Upper lobe of left lung (tissue), 4 donors: ENCODE measurements around the gene RAC3.

Experiments used
- POLR2AphosphoS5 ChIP-seq, 2 donors: sonication (generic); formaldehyde crosslinking; IDR thresholded peaks; one replicate each; pipeline ENCODE4 v1.5.1; 2017; ENCODE audit warnings: antibody characterized with exemption in 2 of 2
- TF ChIP-seq, protein P1 (sequence below), 6 experiments: fragments of 450-650 bp in 4 of 6; fragments of 200-600 bp in 2 of 6; sonication (generic) in 2 of 6; IDR thresholded peaks; one replicate each; pipeline ENCODE4 v1.5.1; 2016 to 2019; ENCODE audit warnings: antibody characterized with exemption in 6 of 6

DNA sequence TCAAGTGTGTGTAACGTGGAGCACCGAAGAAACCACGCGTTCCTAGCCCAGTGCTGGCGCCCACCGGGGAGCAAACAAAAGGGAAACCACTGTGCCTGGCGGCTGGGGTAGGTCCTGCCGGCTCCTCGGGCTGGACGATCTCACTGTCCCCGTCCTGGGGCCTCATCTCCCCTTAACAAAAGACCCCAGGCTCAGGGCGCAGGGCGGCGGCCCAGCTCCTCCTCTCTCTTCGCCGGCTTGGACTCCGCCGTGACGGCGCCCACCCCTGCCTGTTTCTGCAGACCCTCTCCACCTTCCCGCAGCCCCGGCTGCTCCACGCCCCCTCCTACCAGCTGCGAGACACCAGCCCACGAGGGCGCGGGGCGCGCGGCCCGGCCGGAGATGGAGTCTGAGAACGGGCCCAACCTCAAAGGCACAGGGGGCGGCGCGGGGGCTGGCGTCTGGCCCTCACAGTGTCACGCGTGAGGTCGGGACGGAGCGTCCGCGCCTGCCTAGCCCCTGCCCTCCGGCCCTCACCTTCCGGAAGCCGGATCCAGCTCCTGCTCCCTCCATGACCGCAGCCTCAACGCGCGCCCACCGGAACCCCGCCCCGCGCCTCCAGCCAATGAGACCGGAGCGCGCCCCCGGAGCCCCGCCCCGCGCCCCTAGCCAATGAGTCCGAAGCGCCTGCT is 9.0 kb upstream of the RAC3 start, which contains the start of gene CENPX:
- peak in 1 of 2 donors; percentile 18 for TF ChIP-seq POLR2AphosphoS5 (IDR thresholded peaks at IDR 0.05)
- TF ChIP-seq, protein P1, sequence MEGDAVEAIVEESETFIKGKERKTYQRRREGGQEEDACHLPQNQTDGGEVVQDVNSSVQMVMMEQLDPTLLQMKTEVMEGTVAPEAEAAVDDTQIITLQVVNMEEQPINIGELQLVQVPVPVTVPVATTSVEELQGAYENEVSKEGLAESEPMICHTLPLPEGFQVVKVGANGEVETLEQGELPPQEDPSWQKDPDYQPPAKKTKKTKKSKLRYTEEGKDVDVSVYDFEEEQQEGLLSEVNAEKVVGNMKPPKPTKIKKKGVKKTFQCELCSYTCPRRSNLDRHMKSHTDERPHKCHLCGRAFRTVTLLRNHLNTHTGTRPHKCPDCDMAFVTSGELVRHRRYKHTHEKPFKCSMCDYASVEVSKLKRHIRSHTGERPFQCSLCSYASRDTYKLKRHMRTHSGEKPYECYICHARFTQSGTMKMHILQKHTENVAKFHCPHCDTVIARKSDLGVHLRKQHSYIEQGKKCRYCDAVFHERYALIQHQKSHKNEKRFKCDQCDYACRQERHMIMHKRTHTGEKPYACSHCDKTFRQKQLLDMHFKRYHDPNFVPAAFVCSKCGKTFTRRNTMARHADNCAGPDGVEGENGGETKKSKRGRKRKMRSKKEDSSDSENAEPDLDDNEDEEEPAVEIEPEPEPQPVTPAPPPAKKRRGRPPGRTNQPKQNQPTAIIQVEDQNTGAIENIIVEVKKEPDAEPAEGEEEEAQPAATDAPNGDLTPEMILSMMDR (IDR thresholded peaks at IDR 0.05) = peak in 1 of 6 experiments; percentile 16
